Measurements from ENCODE around the gene ATP10B. TPM values are rescaled to one million over a fixed set of nuclear protein-coding genes. Genes with fewer than 3 reads are reported as not detected.

Gene ATP10B
- total RNA-seq, 4 donors from 2014 or later = 116 to 298 (median 150) TPM

GRCh38 chr5:160621526-160621925, 230.5 kb downstream of the ATP10B start:
- Histone ChIP-seq H3K4me1 (peaks cover 0 to 10% (median 5%) of the 10 kb centered on the region in 4 donors), H3K4me3 (no peak overlapping the region), H3K9me3 (no peaks in the 10 kb centered on the region), H3K27me3 (no peaks in the 10 kb centered on the region), H3K36me3 (peaks cover 0 to 5% (median 2%) of the 10 kb centered on the region in 4 donors), H3K27ac (no peak overlapping the region)
- intact Hi-C loops (cut with DNase I; ENCODE audit: low total_unique reads) = no loop called here
- WGBS, 2 donors (ENCODE audit: low coverage in 1 of 2) = 90 to 92% methylated on average over 1 of the region's 1 CpG
- in situ Hi-C loops (cut with MboI; ENCODE audit: low pct_ligation_motif_present in 1 of 4, low pct_unique_long_range_greater_than_20kb in 1 of 4, low sequenced_read_pairs in 3 of 4) = loop anchor here in 1 of 4 donors (25.0 kb wide), 1 partner anchor 184 kb away; no protein-coding TSS in a partner anchor
- DNase-seq = no peak
- TF ChIP-seq EP300 (IDR thresholded peaks at IDR 0.05; ENCODE audit: low read depth) (no peak), CTCF (IDR thresholded peaks at IDR 0.05) (no peak), POLR2A (IDR thresholded peaks at IDR 0.05) (no peak), POLR2AphosphoS5 (IDR thresholded peaks at IDR 0.05) (no peak)

- Histone ChIP-seq H3K9me3 (no peaks in the 10 kb centered on the region), H3K36me3 (peaks cover 0 to 5% (median 2%) of the 10 kb centered on the region in 4 donors), H3K27me3 (no peaks in the 10 kb centered on the region), H3K4me3 (no peak overlapping the region), H3K27ac (no peak overlapping the region), H3K4me1 (peaks cover 0 to 8% (median 2%) of the 10 kb centered on the region in 4 donors)
- in situ Hi-C loops (cut with MboI; ENCODE audit: low pct_ligation_motif_present in 1 of 4, low pct_unique_long_range_greater_than_20kb in 1 of 4, low sequenced_read_pairs in 3 of 4) (loop anchor here in 1 of 4 donors (25.0 kb wide), 1 partner anchor 183 kb away; no protein-coding TSS in a partner anchor), intact Hi-C loops (cut with DNase I; ENCODE audit: low total_unique reads) (no loop called here)
- no peak for DNase-seq
- no peak for TF ChIP-seq POLR2A (IDR thresholded peaks at IDR 0.05)
- no peak for TF ChIP-seq POLR2AphosphoS5 (IDR thresholded peaks at IDR 0.05)
- TF ChIP-seq CTCF (IDR thresholded peaks at IDR 0.05) = no peak
- 80% methylated on average over 6 of the region's 9 CpGs; no CpG with 5 or more reads in 1 of the 2 donors for WGBS, 2 donors (ENCODE audit: low coverage in 1 of 2)
These were observed 231.6 kb downstream of the ATP10B start for GRCh38 chr5:160620401-160620800.

GRCh38 chr5:160619381-160619780, 232.6 kb downstream of the ATP10B start:
- no peak for TF ChIP-seq POLR2A (IDR thresholded peaks at IDR 0.05)
- no peak for TF ChIP-seq CTCF (IDR thresholded peaks at IDR 0.05)
- no peak for TF ChIP-seq POLR2AphosphoS5 (IDR thresholded peaks at IDR 0.05)
- no peak for TF ChIP-seq EP300 (IDR thresholded peaks at IDR 0.05; ENCODE audit: low read depth)
- 20 to 37% methylated on average over 1 to 3 of the region's 3 CpGs for WGBS, 2 donors (ENCODE audit: low coverage in 1 of 2)
- intact Hi-C loops (cut with DNase I; ENCODE audit: low total_unique reads) = no loop called here

GRCh38 chr5:160618286-160618685, 233.7 kb downstream of the ATP10B start:
- no peak overlapping the region for H3K4me3 ChIP-seq
- TF ChIP-seq POLR2AphosphoS5 (IDR thresholded peaks at IDR 0.05) (no peak), POLR2A (IDR thresholded peaks at IDR 0.05) (no peak), CTCF (IDR thresholded peaks at IDR 0.05) (no peak), EP300 (IDR thresholded peaks at IDR 0.05; ENCODE audit: low read depth) (no peak)
- DNase-seq = no peak
- no peak overlapping the region for H3K27ac ChIP-seq
- WGBS, 2 donors (ENCODE audit: low coverage in 1 of 2) = 57 to 60% methylated on average over 1 of the region's 1 CpG
- in situ Hi-C loops (cut with MboI; ENCODE audit: low pct_ligation_motif_present in 1 of 4, low pct_unique_long_range_greater_than_20kb in 1 of 4, low sequenced_read_pairs in 3 of 4) (loop anchor here in 1 of 4 donors (25.0 kb wide), 1 partner anchor 181 kb away; no protein-coding TSS in a partner anchor), intact Hi-C loops (cut with DNase I; ENCODE audit: low total_unique reads) (no loop called here)
- peaks cover 0 to 8% (median 2%) of the 10 kb centered on the region in 4 donors for H3K4me1 ChIP-seq
- no peaks in the 10 kb centered on the region for H3K27me3 ChIP-seq
- H3K9me3 ChIP-seq = no peaks in the 10 kb centered on the region
- peaks cover 0 to 5% (median 2%) of the 10 kb centered on the region in 4 donors for H3K36me3 ChIP-seq

More at GRCh38 chr5:160619381-160619780, 232.6 kb downstream of the ATP10B start:
- Histone ChIP-seq H3K36me3 (peaks cover 0 to 5% (median 2%) of the 10 kb centered on the region in 4 donors), H3K4me1 (peaks cover 0 to 8% (median 2%) of the 10 kb centered on the region in 4 donors), H3K9me3 (no peaks in the 10 kb centered on the region), H3K4me3 (no peak overlapping the region), H3K27me3 (no peaks in the 10 kb centered on the region), H3K27ac (peak overlapping the region in 1 of 4 donors; percentile 11)
- in situ Hi-C loops (cut with MboI; ENCODE audit: low pct_ligation_motif_present in 1 of 4, low pct_unique_long_range_greater_than_20kb in 1 of 4, low sequenced_read_pairs in 3 of 4) = loop anchor here in 1 of 4 donors (25.0 kb wide), 1 partner anchor 182 kb away; no protein-coding TSS in a partner anchor
- DNase-seq = no peak

All from transverse colon (tissue), 4 donors.